HG03108 (cell line): ENCODE data around the gene EGFR.

Experiments
- ATAC-seq: cut with Tn5 transposase; IDR thresholded peaks from one replicate; pipeline ENCODE4 v1.9.1; 2021; ENCODE audit warnings: moderate library complexity; ENCODE audit not compliant: unreplicated experiment

Gene EGFR

DNA sequence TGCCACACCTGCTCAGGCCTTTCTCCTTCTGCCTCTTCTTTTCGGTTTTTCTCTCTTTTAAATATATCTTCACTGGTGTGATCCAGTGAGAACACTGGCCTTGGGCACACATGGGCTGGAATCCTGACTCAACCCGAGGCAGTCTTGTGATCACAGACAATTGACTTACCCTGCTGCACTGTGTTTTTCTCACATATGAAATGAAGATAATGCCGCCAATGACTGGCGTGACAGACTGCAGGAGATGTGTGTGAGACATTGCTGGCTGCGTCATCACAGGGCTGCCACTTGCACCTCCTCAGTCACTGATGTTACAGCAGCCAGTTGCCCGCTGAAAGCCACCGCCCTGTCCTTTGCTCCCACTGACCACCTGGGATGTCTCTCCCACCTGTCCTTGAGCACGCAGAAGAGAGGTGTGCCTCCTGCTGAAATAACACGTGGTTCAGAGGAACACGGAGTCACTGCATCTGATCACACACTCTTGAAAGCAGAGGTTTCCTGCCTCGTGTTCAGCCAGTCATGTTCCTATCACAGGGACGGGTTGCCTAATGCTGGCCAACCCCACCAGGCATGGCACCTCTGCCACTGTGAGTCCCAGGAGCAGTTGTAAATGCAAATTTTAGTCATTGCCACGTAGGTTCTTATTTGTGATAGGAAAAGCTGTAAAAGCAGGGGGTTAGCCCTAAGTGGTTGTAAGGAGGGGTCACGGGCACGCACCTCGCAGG, 221.8 kb downstream of the EGFR start:
- ATAC-seq: no peak

GRCh38 chr7:55241958-55242357, 223.1 kb downstream of the EGFR start:
- no peak for ATAC-seq

DNA sequence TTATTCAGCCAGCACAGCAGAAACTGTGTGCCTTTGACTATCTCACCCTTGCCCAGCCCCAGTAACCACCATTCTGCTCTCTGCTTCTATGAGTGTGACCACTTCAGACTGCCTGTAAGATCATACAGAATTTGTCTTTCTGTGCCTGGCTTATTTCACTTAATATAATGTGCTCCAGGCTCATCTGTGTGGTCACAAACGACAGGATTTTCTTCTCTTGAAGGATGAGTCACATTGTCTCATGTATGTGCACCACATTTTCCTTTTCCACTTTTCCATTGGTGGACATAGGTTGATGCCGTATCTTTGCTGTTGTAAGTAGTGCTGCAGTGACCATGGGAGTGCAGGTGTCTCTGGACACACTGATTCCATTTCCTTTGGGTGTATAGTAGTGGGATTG, 223.8 kb downstream of the EGFR start:
- ATAC-seq: no peak

- ATAC-seq: no peak
Observed at GRCh38 chr7:55244006-55244745, 225.4 kb downstream of the EGFR start.

GRCh38 chr7:55245271-55245723, 226.5 kb downstream of the EGFR start:
- ATAC-seq: no peak

GRCh38 chr7:55246171-55246570, 227.4 kb downstream of the EGFR start:
- no peak for ATAC-seq

- ATAC-seq: no peak
Observed at GRCh38 chr7:55247428-55247827, 228.6 kb downstream of the EGFR start.

DNA sequence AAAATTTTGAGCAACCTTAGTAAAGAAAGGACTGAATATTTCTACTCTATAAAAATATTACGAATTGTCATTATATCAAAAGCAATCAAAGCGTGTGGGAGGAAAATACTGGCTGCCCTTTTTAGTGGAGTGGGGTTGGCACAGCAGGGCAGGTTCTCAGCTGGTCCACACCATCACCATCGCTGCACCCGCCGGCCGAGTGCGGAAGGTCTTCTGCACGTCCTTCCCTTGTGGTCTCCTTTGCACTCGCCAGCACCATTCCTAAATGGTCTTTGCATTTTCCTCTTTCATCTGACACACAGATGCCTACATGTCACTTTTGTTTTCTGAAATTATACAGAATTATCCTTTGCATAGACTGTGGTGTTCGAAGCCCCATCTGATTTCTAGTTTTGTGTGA, 229.7 kb downstream of the EGFR start:
- ATAC-seq: no peak

- ATAC-seq: no peak
Observed at GRCh38 chr7:55249332-55249731, 230.5 kb downstream of the EGFR start.

DNA sequence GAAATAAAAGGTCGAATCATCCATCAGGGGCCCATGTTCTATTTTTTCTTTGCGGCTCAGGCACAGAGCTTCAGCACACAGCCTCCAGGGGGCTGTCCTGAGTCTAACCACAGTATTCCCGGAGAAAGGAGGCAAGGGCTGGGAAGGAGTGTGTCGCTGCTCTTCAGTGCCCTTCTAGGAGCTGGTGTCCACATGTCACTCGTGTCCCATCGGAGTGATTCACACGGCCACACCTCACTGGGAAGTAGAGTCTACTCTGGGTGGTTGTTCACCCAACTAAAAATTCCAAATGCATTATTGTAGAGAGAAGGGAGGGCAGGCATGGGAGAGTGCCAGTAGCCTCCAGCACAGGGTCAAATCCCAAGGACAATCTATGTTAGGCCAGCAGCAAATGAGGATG, 231.5 kb downstream of the EGFR start:
- no peak for ATAC-seq

- ATAC-seq: no peak
Observed at GRCh38 chr7:55251313-55251712, 232.5 kb downstream of the EGFR start.

GRCh38 chr7:55251911-55252310, 233.1 kb downstream of the EGFR start:
- ATAC-seq: no peak

DNA sequence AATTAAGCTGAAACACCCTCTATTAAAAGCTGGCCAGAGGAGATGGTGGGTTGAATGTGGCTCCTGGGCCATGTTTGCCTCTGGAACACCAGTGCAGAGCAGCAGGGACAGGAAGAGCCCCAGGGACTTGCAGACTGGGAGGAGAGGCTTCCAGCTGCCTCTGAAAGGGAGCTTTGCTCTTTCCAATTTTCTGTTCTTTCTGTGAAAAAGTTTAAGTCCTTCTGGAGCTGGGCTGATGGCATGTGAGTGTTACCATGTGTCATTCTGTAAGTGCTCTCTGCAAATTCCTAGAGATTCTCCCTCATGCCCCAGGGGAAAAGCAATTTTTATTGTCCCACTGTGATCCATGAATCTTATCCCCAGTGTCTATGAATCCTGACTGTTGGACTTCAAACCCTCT, 233.6 kb downstream of the EGFR start:
- no peak for ATAC-seq

- no peak for ATAC-seq
Observed at GRCh38 chr7:55253188-55253587, 234.4 kb downstream of the EGFR start.

GRCh38 chr7:55254242-55254595, 235.4 kb downstream of the EGFR start:
- ATAC-seq: no peak

GRCh38 chr7:55254596-55255495, 236.0 kb downstream of the EGFR start:
- peak; percentile 63 for ATAC-seq

GRCh38 chr7:55255496-55256445, 237.0 kb downstream of the EGFR start:
- peak; percentile 82 for ATAC-seq

DNA sequence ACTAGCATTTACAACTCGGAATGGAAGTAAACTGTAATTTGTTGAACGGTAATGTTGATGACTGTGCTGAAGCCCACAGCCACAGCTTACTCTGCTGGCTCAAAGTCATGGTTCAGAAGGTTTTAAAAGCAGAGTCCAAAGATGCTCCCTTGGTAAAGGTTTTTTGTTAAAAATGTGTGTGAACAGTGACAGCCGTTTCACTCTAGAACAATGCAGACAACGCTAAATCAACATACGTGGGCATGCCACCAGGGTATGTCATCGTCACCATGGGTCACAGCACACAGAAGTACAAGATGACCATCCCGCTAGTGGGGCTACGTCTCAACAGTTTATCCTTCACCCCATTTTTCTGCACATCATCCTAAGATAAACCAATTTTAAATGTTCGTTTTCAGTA, 239.8 kb downstream of the EGFR start:
- no peak for ATAC-seq

GRCh38 chr7:55260171-55260570, 241.4 kb downstream of the EGFR start:
- ATAC-seq: no peak

DNA sequence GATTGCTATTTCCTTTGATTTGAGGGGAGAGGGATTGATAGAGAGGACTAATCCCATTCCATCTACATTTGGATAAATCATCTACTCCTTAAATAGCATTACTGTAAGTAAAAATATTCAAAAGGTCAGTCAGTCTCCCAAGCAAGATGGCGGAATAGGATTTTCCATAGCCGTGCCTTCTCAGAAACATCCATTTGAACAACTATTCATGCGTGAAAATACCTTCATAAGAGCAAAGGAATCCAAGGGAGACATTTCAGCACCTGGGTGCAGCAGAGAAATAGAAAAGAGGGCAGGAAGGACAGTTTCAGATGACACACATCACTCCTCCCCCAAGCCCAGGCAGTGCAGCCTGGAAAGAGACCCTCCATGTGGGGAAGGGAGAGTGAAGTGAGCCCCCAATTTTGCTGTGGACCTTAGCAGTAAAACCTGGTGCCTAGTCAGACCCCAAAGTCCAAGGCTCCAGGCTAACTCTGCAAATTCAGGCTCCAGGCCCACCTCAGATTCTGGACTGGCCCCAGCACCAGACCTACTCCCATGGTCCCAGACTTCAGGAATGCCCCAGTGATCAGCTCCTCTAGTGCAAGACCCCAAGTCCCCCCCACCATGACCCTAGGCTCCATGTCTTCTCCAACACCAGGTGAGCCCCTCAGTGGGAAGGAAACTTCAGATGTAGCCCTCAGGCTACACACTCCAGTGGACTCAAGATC, 242.0 kb downstream of the EGFR start:
- no peak for ATAC-seq
